HEK293T (cell line): ENCODE results near the gene RAE1.

Source experiments
- CTCF ChIA-PET: fragments of 350-600 bp; formaldehyde crosslinking; extraction: SDS; loops from one replicate; lab custom pipeline; 2021; ENCODE audit warnings: antibody characterized with exemption, inconsistent platforms; lab: Yijun Ruan, JAX
- POLR2A ChIA-PET: fragments of 350-600 bp; formaldehyde crosslinking; extraction: SDS; loops from one replicate; lab custom pipeline; 2020; ENCODE audit warnings: antibody characterized with exemption, inconsistent platforms; lab: Yijun Ruan, JAX
- DNase-seq: peaks from one replicate; pipeline ENCODE4 v3.0.0; 2012; ENCODE audit warnings: mixed read lengths; ENCODE audit errors: extremely low spot score
- ARNT ChIP-seq: fragments of 450-650 bp; IDR thresholded peaks from 2 replicates; pipeline ENCODE4 v1.6.1; 2017; ENCODE audit warnings: mild to moderate bottlenecking
- BHLHE40 ChIP-seq: fragments of 450-650 bp; IDR thresholded peaks from 2 replicates; pipeline ENCODE4 v1.6.1; 2016; ENCODE audit warnings: mild to moderate bottlenecking, moderate library complexity, borderline replicate concordance
- CTBP1 ChIP-seq: fragments of 450-650 bp; IDR thresholded peaks from 2 replicates; pipeline ENCODE4 v1.6.1; 2016; ENCODE audit warnings: borderline replicate concordance
- ELF4 ChIP-seq: fragments of 450-650 bp; IDR thresholded peaks from 2 replicates; pipeline ENCODE4 v1.6.1; 2017; ENCODE audit warnings: antibody characterized with exemption
- FOXA1 ChIP-seq: fragments of 450-650 bp; IDR thresholded peaks from 2 replicates; pipeline ENCODE4 v1.6.1; 2016; ENCODE audit warnings: mild to moderate bottlenecking
- FOXK2 ChIP-seq: fragments of 450-650 bp; IDR thresholded peaks from 2 replicates; pipeline ENCODE4 v1.6.1; 2016; ENCODE audit warnings: mild to moderate bottlenecking
- FOXM1 ChIP-seq: fragments of 450-650 bp; IDR thresholded peaks from 2 replicates; pipeline ENCODE4 v1.6.1; 2017; ENCODE audit warnings: mild to moderate bottlenecking, borderline replicate concordance
- HDGF ChIP-seq: fragments of 450-650 bp; IDR thresholded peaks from 2 replicates; pipeline ENCODE4 v1.6.1; 2017; ENCODE audit warnings: antibody characterized with exemption, borderline replicate concordance
- L3MBTL2 ChIP-seq: fragments of 450-650 bp; conservative IDR thresholded peaks from 2 replicates; pipeline ENCODE4 v1.6.1; 2016; ENCODE audit warnings: mild to moderate bottlenecking
- LEF1 ChIP-seq: fragments of 450-650 bp; IDR thresholded peaks from 2 replicates; pipeline ENCODE4 v1.6.1; 2017; ENCODE audit warnings: mild to moderate bottlenecking, borderline replicate concordance
- NFRKB ChIP-seq: fragments of 450-650 bp; IDR thresholded peaks from 2 replicates; pipeline ENCODE4 v1.6.1; 2016; ENCODE audit warnings: mild to moderate bottlenecking, moderate library complexity
- SP1 ChIP-seq: fragments of 450-650 bp; IDR thresholded peaks from 2 replicates; pipeline ENCODE4 v1.6.1; 2017
- SUZ12 ChIP-seq: fragments of 450-650 bp; IDR thresholded peaks from 2 replicates; pipeline ENCODE4 v1.6.1; 2016; ENCODE audit warnings: mild to moderate bottlenecking
- TARDBP ChIP-seq: fragments of 450-650 bp; IDR thresholded peaks from 2 replicates; pipeline ENCODE4 v1.6.1; 2016
- ZNF384 ChIP-seq: fragments of 450-650 bp; IDR thresholded peaks from 2 replicates; pipeline ENCODE4 v1.6.1; 2016
- TF ChIP-seq, protein P1 (sequence below): fragments of 450-650 bp; IDR thresholded peaks from 2 replicates; pipeline ENCODE4 v1.6.1; 2016

Gene RAE1

DNA sequence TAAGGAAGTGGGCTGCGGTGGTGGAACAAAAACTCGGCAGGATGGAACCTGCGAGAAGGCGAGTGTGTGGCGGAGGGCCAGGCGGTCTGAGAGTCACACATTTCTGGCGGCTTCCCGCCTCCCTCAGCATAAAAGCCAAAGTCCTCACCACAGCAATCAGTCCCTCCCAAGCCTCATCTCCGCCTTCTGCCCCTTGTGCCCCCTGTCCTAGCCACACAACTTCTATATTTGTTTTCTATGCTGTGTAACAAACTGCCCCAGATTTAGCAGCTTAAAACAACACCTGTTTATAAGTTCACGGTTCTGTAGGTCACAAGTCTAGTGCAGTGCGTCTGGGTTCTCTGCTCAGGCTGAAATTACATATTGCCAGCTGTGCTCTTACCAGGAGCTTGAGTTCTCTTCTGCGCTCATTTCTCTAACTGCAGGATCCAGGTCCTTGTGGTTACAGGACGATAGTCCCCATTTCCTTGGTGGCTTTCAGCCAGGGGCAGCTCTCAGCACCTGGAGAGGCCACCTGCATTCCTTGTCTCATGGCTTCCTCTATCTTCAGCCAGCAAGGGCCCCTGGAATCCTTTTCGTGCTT, 33.2 kb upstream of the RAE1 start:
- POLR2A ChIA-PET: no interaction called here
- no peak for TF ChIP-seq FOXA1
- TF ChIP-seq FOXK2: no peak
- TF ChIP-seq ARNT: no peak
- no peak for TF ChIP-seq ELF4
- TF ChIP-seq SUZ12: no peak
- CTCF ChIA-PET: interaction anchor here (0.6 to 1.5 kb wide), 2 partner anchors 14 to 54 kb away, joined by 3 read pairs; no protein-coding TSS in a partner anchor
- DNase-seq: no peak

DNA sequence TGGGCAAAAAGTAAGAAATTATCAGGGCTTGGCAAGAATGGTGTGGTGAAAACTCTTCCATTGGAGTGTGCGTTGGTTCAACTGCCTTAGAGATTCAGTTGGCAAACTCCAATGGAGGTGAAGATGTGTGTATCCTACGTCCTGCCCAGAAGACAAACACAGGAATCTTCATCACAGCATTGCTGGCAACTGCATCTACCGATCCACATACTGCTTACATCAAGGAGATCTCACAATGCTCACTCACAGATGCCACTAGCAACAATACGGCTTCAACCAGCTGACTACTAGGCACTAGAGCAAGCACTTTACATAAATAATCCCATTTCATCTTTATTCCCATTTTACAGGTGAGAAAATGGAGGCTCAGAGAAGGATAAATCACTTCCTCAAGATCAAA, 31.5 kb upstream of the RAE1 start:
- ChIA-PET CTCF (no interaction called here), POLR2A (no interaction called here)
- no peak for DNase-seq
- no peak for TF ChIP-seq ELF4
- TF ChIP-seq NFRKB: no peak
- no peak for TF ChIP-seq ARNT
- no peak for TF ChIP-seq FOXK2
- no peak for TF ChIP-seq CTBP1
- no peak for TF ChIP-seq SUZ12
- no peak for TF ChIP-seq FOXM1
- no peak for TF ChIP-seq LEF1
- TF ChIP-seq ZNF384: no peak
- no peak for TF ChIP-seq FOXA1
- no peak for TF ChIP-seq SP1
- no peak for TF ChIP-seq L3MBTL2
- TF ChIP-seq BHLHE40: no peak
- TF ChIP-seq, protein P1, sequence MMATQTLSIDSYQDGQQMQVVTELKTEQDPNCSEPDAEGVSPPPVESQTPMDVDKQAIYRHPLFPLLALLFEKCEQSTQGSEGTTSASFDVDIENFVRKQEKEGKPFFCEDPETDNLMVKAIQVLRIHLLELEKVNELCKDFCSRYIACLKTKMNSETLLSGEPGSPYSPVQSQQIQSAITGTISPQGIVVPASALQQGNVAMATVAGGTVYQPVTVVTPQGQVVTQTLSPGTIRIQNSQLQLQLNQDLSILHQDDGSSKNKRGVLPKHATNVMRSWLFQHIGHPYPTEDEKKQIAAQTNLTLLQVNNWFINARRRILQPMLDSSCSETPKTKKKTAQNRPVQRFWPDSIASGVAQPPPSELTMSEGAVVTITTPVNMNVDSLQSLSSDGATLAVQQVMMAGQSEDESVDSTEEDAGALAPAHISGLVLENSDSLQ: no peak
- TF ChIP-seq TARDBP: no peak
- TF ChIP-seq HDGF: no peak

DNA sequence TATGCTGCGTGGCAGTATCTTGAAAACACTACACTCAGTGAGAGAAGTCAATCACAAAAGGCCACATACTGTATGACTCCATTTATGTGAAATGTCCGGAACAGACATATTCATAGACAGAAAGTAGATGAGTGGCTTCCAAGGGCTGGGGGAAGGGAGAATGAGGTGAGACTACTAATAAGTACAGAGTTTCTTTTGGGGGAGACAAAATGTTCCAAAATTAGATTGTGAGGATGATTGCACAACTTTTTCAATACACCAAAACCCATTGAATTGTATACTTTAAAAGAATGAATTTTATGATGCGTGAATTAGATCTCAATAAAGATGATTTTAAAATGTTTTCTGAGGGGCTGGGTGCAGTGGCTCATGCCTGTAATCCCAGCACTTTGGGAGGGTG, 30.7 kb upstream of the RAE1 start:
- no peak for DNase-seq
- POLR2A ChIA-PET: no interaction called here
- TF ChIP-seq HDGF: no peak
- no peak for TF ChIP-seq FOXK2
- TF ChIP-seq FOXM1: no peak
- no peak for TF ChIP-seq L3MBTL2
- TF ChIP-seq ELF4: no peak
- TF ChIP-seq BHLHE40: no peak
- TF ChIP-seq FOXA1: no peak
- no peak for TF ChIP-seq SUZ12
- no peak for TF ChIP-seq TARDBP
- TF ChIP-seq, protein P1: no peak
- CTCF ChIA-PET: no interaction called here

DNA sequence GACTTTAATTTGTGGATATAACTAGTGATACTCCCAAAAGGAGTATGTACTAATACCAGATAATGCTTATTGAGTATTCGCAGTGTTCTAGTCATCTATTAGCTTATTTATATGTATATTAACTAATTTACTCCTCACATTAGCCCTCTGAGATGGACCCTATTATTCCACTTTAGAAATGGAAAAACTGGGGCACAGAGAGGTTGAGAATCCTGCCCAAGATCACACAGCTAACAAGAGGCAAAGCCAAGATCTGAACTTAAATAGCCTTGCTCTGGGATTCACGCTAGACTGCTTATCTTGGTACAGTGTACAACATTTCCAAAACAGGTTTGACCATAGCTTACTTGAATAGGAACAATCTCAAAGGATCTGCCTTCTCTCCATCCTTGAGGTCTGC, 29.9 kb upstream of the RAE1 start:
- DNase-seq: no peak
- ChIA-PET CTCF (no interaction called here), POLR2A (no interaction called here)
- TF ChIP-seq TARDBP: no peak
- TF ChIP-seq ARNT: no peak
- TF ChIP-seq BHLHE40: no peak
- TF ChIP-seq ELF4: no peak
- TF ChIP-seq, protein P1: no peak
- TF ChIP-seq HDGF: no peak
- no peak for TF ChIP-seq FOXA1
- no peak for TF ChIP-seq L3MBTL2
- no peak for TF ChIP-seq SUZ12
- TF ChIP-seq NFRKB: no peak
- no peak for TF ChIP-seq CTBP1
- TF ChIP-seq SP1: no peak
- TF ChIP-seq FOXK2: no peak

DNA sequence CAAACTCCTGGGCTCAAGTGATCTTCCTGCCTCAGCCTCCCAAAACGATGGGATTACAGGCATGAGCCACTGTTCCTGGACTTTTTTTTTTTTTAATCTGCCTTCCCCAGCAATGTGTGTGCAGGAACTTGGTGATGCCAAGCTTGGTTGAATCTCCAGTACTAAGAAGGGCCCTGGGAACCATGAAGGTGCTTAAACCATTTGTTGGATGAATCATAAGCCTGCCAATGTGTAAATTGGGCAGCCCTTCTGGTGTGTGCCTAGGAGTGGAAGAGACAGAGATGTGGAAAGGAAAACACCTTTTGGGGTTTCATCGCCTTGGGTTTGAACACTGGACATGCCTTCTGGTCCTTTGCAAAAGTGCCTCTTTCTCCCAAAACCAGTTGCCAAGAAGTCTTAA, 28.6 kb upstream of the RAE1 start:
- POLR2A ChIA-PET: no interaction called here
- DNase-seq: no peak
- CTCF ChIA-PET: interaction anchor here (0.6 kb wide), 2 partner anchors 24 to 58 kb away, joined by 4 read pairs; no protein-coding TSS in a partner anchor
- TF ChIP-seq SUZ12 (no peak), ZNF384 (no peak), FOXK2 (no peak), L3MBTL2 (no peak), ARNT (no peak), FOXA1 (no peak), SP1 (no peak), ELF4 (no peak), TARDBP (no peak), BHLHE40 (no peak)
- TF ChIP-seq, protein P1: no peak

DNA sequence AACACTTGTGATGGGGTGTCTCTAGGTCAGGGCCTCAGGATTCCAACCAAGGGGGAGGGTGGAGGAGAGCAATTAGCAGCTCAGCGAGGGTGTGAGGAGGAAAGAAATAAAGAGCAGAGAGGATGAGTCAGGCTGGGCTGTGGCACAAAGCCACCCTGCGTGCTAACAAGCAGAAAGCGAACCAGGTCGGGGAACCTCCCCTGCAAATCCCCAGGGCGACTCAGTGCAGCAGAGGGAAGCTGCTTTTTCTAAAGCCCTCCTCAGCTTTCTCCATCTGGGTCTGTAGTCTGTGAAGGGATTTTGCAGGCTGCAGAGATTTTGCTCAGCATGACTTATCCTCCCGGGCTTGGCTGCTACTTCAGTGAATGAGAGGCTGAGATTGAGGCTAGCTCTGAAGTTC, 28.0 kb upstream of the RAE1 start:
- CTCF ChIA-PET: interaction anchor here (0.6 kb wide), 1 partner anchor 24 kb away, joined by 4 read pairs; no protein-coding TSS in a partner anchor

More for the DNA sequence above, 28.0 kb upstream of the RAE1 start:
- POLR2A ChIA-PET: no interaction called here
- no peak for TF ChIP-seq SUZ12
- no peak for TF ChIP-seq FOXK2
- TF ChIP-seq HDGF: no peak
- no peak for TF ChIP-seq ELF4
- DNase-seq: no peak
